Glutamatergic neuron (in vitro differentiated cells): ENCODE data around the gene SLC40A1. TPM values are rescaled to one million over a fixed set of nuclear protein-coding genes. Genes with fewer than 3 reads are reported as not detected.

ENCODE experiments used
- DNase-seq: peaks from one replicate; pipeline ENCODE4 v3.0.0; 2022
- H3K27ac Mint-ChIP-seq: one replicate; pipeline ENCODE4 v1.8.0; 2020; ENCODE audit warnings: mild to moderate bottlenecking, mixed read lengths, inconsistent platforms; ENCODE audit not compliant: unreplicated experiment
- H3K27me3 Mint-ChIP-seq: one replicate; pipeline ENCODE4 v1.8.0; 2020; ENCODE audit warnings: mild to moderate bottlenecking, moderate library complexity, mixed read lengths, inconsistent platforms; ENCODE audit not compliant: unreplicated experiment
- H3K36me3 Mint-ChIP-seq: one replicate; pipeline ENCODE4 v1.8.0; 2020; ENCODE audit warnings: mild to moderate bottlenecking, mixed read lengths, inconsistent platforms; ENCODE audit not compliant: unreplicated experiment
- H3K4me1 Mint-ChIP-seq: one replicate; pipeline ENCODE4 v1.8.0; 2020; ENCODE audit warnings: mild to moderate bottlenecking, low read depth, mixed read lengths, inconsistent platforms; ENCODE audit not compliant: unreplicated experiment
- H3K4me3 Mint-ChIP-seq: one replicate; pipeline ENCODE4 v1.8.0; 2020; ENCODE audit warnings: mild to moderate bottlenecking, mixed read lengths, inconsistent platforms; ENCODE audit not compliant: unreplicated experiment
- H3K9me3 Mint-ChIP-seq: one replicate; pipeline ENCODE4 v1.8.0; 2020; ENCODE audit warnings: mild to moderate bottlenecking, moderate library complexity, mixed read lengths, inconsistent platforms; ENCODE audit not compliant: unreplicated experiment
- CTCF ChIP-seq: fragments of 200-600 bp; sonication (generic); IDR thresholded peaks from one replicate; pipeline ENCODE4 v1.5.0; 2021; ENCODE audit not compliant: partially characterized antibody, unreplicated experiment
- total RNA-seq: library from RNA; stranded (reverse); fragmentation: NEBNext Ultra II Directional; extraction: Animal tissue kit (Norgen Biotek cat#: 25700); gene quantifications from one replicate; pipeline ENCODE4 v1.2.1, GENCODE V29; 2021; ENCODE audit not compliant: unreplicated experiment

SLC40A1 gene
- total RNA-seq, 1 donor from 2014 or later, result 0.56 TPM

GRCh38 chr2:189522435-189523151 lies 58.0 kb downstream of the SLC40A1 start:
- Mint-ChIP-seq H3K4me3 (no peak overlapping the region), H3K9me3 (peaks cover 1% of the 10 kb centered on the region), H3K27ac (no peak overlapping the region), H3K27me3 (no peaks in the 10 kb centered on the region), H3K36me3 (no peaks in the 10 kb centered on the region), H3K4me1 (no peaks in the 10 kb centered on the region)
- TF ChIP-seq CTCF, result no peak
- DNase-seq, result no peak

GRCh38 chr2:189521699-189522434 lies 58.7 kb downstream of the SLC40A1 start:
- no peak for TF ChIP-seq CTCF
- Mint-ChIP-seq H3K36me3 (no peaks in the 10 kb centered on the region), H3K9me3 (peaks cover 1% of the 10 kb centered on the region), H3K4me1 (no peaks in the 10 kb centered on the region), H3K4me3 (no peak overlapping the region), H3K27ac (no peak overlapping the region), H3K27me3 (no peaks in the 10 kb centered on the region)
- no peak for DNase-seq

GRCh38 chr2:189519631-189520387 lies 60.8 kb downstream of the SLC40A1 start:
- H3K36me3 Mint-ChIP-seq, result no peaks in the 10 kb centered on the region
- no peak for DNase-seq
- TF ChIP-seq CTCF, result no peak
- H3K27ac Mint-ChIP-seq, result no peak overlapping the region
- no peak overlapping the region for H3K4me3 Mint-ChIP-seq
- H3K27me3 Mint-ChIP-seq, result no peaks in the 10 kb centered on the region
- H3K4me1 Mint-ChIP-seq, result no peaks in the 10 kb centered on the region
- H3K9me3 Mint-ChIP-seq, result no peaks in the 10 kb centered on the region

GRCh38 chr2:189517847-189518535 lies 62.6 kb downstream of the SLC40A1 start:
- no peak for DNase-seq
- Mint-ChIP-seq H3K27me3 (no peaks in the 10 kb centered on the region), H3K9me3 (no peaks in the 10 kb centered on the region), H3K4me3 (no peak overlapping the region), H3K36me3 (no peaks in the 10 kb centered on the region), H3K27ac (no peak overlapping the region), H3K4me1 (no peaks in the 10 kb centered on the region)
- TF ChIP-seq CTCF, result no peak
